Neutrophil (primary cell): ENCODE measurements around the gene TM4SF18.

Experiments used
- H3K27ac ChIP-seq: fragments of 200-600 bp; sonication (generic); 2 replicates; pipeline ENCODE4 v1.5.1; 2016; ENCODE audit warnings: mild to moderate bottlenecking, moderate library complexity
- H3K27me3 ChIP-seq: fragments of 200-600 bp; sonication (generic); 2 replicates; pipeline ENCODE4 v1.6.0; 2016; ENCODE audit warnings: mild to moderate bottlenecking
- H3K36me3 ChIP-seq: fragments of 200-600 bp; sonication (generic); 2 replicates; pipeline ENCODE4 v1.5.1; 2017
- H3K4me1 ChIP-seq, 2 experiments: fragments of 200-600 bp in 1 of 2; sonication (generic) in 1 of 2; 1 replicate in 1 of 2; 2 replicates in 1 of 2; pipeline versions ENCODE4 v1.5.1 to v1.6.1; 2013 to 2016; ENCODE audit warnings: low read depth in 1 of 2, low read length in 1 of 2, mild to moderate bottlenecking in 1 of 2, moderate library complexity in 1 of 2; ENCODE audit not compliant: control insufficient read depth in 1 of 2, insufficient read depth in 1 of 2
- H3K4me3 ChIP-seq, 2 experiments: fragments of 200-600 bp in 1 of 2; sonication (generic) in 1 of 2; 1 replicate in 1 of 2; 2 replicates in 1 of 2; pipeline ENCODE4 v1.5.1; 2013 to 2016; ENCODE audit warnings: low read depth in 1 of 2, low read length in 1 of 2, mild to moderate bottlenecking in 1 of 2, moderate library complexity in 1 of 2
- H3K9me3 ChIP-seq: fragments of 200-600 bp; sonication (generic); 2 replicates; pipeline ENCODE4 v1.5.1; 2016
- CTCF ChIP-seq: fragments of 200-600 bp; sonication (generic); IDR thresholded peaks from 2 replicates; pipeline ENCODE4 v1.5.1; 2016; ENCODE audit warnings: antibody characterized with exemption

Gene TM4SF18

GRCh38 chr3:149273096-149273751 lies 60.2 kb downstream of the TM4SF18 start:
- Histone ChIP-seq H3K27ac (no peak overlapping the region), H3K4me3 (no peak overlapping the region), H3K36me3 (no peaks in the 10 kb centered on the region), H3K4me1 (peaks cover 16 to 21% of the 10 kb centered on the region in 2 experiments), H3K9me3 (no peaks in the 10 kb centered on the region), H3K27me3 (no peaks in the 10 kb centered on the region)
- TF ChIP-seq CTCF: peak; percentile 70

- H3K27ac ChIP-seq: no peak overlapping the region
- TF ChIP-seq CTCF: no peak
- H3K9me3 ChIP-seq: no peaks in the 10 kb centered on the region
- no peak overlapping the region for H3K4me3 ChIP-seq
- no peaks in the 10 kb centered on the region for H3K27me3 ChIP-seq
- peaks cover 1 to 7% of the 10 kb centered on the region in 2 experiments for H3K4me1 ChIP-seq
- H3K36me3 ChIP-seq: no peaks in the 10 kb centered on the region
Observed at GRCh38 chr3:149271669-149272068, 61.8 kb downstream of the TM4SF18 start.

- TF ChIP-seq CTCF: no peak
- H3K36me3 ChIP-seq: no peaks in the 10 kb centered on the region
- no peak overlapping the region for H3K27ac ChIP-seq
- H3K4me3 ChIP-seq: no peak overlapping the region
- no peaks in the 10 kb centered on the region for H3K27me3 ChIP-seq
- H3K9me3 ChIP-seq: no peaks in the 10 kb centered on the region
- no peaks in the 10 kb centered on the region for H3K4me1 ChIP-seq
Observed at GRCh38 chr3:149270180-149270579, 63.3 kb downstream of the TM4SF18 start.

- no peak for TF ChIP-seq CTCF
- H3K27ac ChIP-seq: no peak overlapping the region
- H3K4me1 ChIP-seq: no peaks in the 10 kb centered on the region
- no peaks in the 10 kb centered on the region for H3K36me3 ChIP-seq
- no peak overlapping the region for H3K4me3 ChIP-seq
- H3K9me3 ChIP-seq: no peaks in the 10 kb centered on the region
- H3K27me3 ChIP-seq: no peaks in the 10 kb centered on the region
Observed at GRCh38 chr3:149269687-149270086, 63.7 kb downstream of the TM4SF18 start.
